Transverse colon (tissue), 4 donors: ENCODE results near the gene TRMO. TPM values are rescaled to one million over a fixed set of nuclear protein-coding genes. Genes with fewer than 3 reads are reported as not detected.

Experiments used
- DNase-seq: peaks from one replicate; pipeline ENCODE4 v3.0.0-alpha.2; 2019
- H3K27ac ChIP-seq, 4 donors: fragments of 200-600 bp; sonication (generic); 2 replicates each; pipeline ENCODE4 v1.5.1; 2016 to 2018; ENCODE audit warnings: inconsistent platforms in 4 of 4
- H3K27me3 ChIP-seq: fragments of 200-600 bp; sonication (generic); 2 replicates; pipeline ENCODE4 v1.5.1; 2017; ENCODE audit warnings: inconsistent platforms
- H3K36me3 ChIP-seq, 4 donors: fragments of 200-600 bp; sonication (generic); 2 replicates each; pipeline ENCODE4 v1.5.1; 2017 to 2019; ENCODE audit warnings: inconsistent platforms in 4 of 4
- H3K4me1 ChIP-seq, 4 donors: fragments of 200-600 bp; sonication (generic); 2 replicates each; pipeline ENCODE4 v1.5.1; 2017 to 2020; ENCODE audit warnings: inconsistent platforms in 4 of 4
- H3K4me3 ChIP-seq, 4 donors: fragments of 200-600 bp; sonication (generic); 1 replicate in 1 of 4; 2 replicates in 3 of 4; pipeline versions ENCODE4 v1.5.1 to v1.6.1; 2017 to 2019; ENCODE audit warnings: inconsistent platforms in 4 of 4
- H3K9me3 ChIP-seq, 2 donors: fragments of 200-600 bp; sonication (generic); 2 replicates each; pipeline ENCODE4 v1.5.1; 2017 to 2019; ENCODE audit warnings: inconsistent platforms in 2 of 2
- CTCF ChIP-seq, 5 experiments: fragments of 200-600 bp in 3 of 5; fragments of 450-650 bp in 2 of 5; sonication (generic) in 3 of 5; IDR thresholded peaks; 1 replicate in 2 of 5; 2 replicates in 3 of 5; pipeline ENCODE4 v1.5.1; 2016 to 2017; ENCODE audit warnings: antibody characterized with exemption in 5 of 5, inconsistent platforms in 3 of 5, mild to moderate bottlenecking in 2 of 5, moderate library complexity in 1 of 5
- EP300 ChIP-seq: sonication (generic); formaldehyde crosslinking; IDR thresholded peaks from one replicate; pipeline ENCODE4 v1.6.1; 2017; ENCODE audit warnings: antibody characterized with exemption, low read depth
- POLR2A ChIP-seq: fragments of 450-650 bp; IDR thresholded peaks from one replicate; pipeline ENCODE4 v1.6.1; 2016; ENCODE audit warnings: antibody characterized with exemption, mild to moderate bottlenecking, moderate library complexity
- POLR2AphosphoS5 ChIP-seq, 3 donors: sonication (generic); formaldehyde crosslinking; IDR thresholded peaks; one replicate each; pipeline ENCODE4 v1.6.1; 2016; ENCODE audit warnings: antibody characterized with exemption in 3 of 3
- WGBS, 2 donors: methylation state at CpG; one replicate each; pipeline ENCODE4 v1.1.5; 2018; ENCODE audit warnings: low coverage in 1 of 2; 5-methylcytosine and 5-hydroxymethylcytosine counted together
- in situ Hi-C, 4 donors: fragments of 200-750 bp; cut with MboI; loops; one replicate each; pipeline versions ENCODE4 v1.15.0 to v1.15.1; 2017; ENCODE audit warnings: low sequenced_read_pairs in 3 of 4, low pct_ligation_motif_present in 1 of 4, low pct_unique_long_range_greater_than_20kb in 1 of 4
- intact Hi-C: fragments of 100-400 bp; cut with DNase I; formaldehyde crosslinking; loops from one replicate; pipeline ENCODE4 v1.15.1; 2023; ENCODE audit warnings: low total_unique reads
- total RNA-seq, 4 donors: library from RNA; depleted of rRNA; stranded (reverse); fragments of >200 nt; gene quantifications; one replicate each; pipeline ENCODE4 v1.1.0, GENCODE V29; 2016

The TRMO gene
- total RNA-seq, 4 donors from 2014 or later: 25.6 to 37.8 (median 31.1) TPM

- WGBS, 2 donors: 92 to 96% methylated on average over 2 of the region's 2 CpGs
- Histone ChIP-seq H3K9me3 (no peaks in the 10 kb centered on the region), H3K27me3 (no peaks in the 10 kb centered on the region), H3K27ac (no peak overlapping the region), H3K4me3 (no peak overlapping the region), H3K36me3 (peaks cover 0 to 40% (median 14%) of the 10 kb centered on the region in 4 donors), H3K4me1 (peaks cover 0 to 17% (median 2%) of the 10 kb centered on the region in 4 donors)
- TF ChIP-seq EP300 (no peak), POLR2AphosphoS5 (IDR thresholded peaks at IDR 0.05) (no peak)
- DNase-seq: no peak
- intact Hi-C loops: no loop called here
- in situ Hi-C loops: loop anchor here in 3 of 4 donors (25.0 kb wide), 2 partner anchors 126 to 351 kb away; partner anchors contain the start of gene TBC1D2 (in 2 of the 3)
Observed at GRCh38 chr9:97911528-97911927, 10.8 kb downstream of the TRMO start.

- TF ChIP-seq EP300 (no peak), POLR2A (no peak), CTCF (IDR thresholded peaks at IDR 0.05) (no peak), POLR2AphosphoS5 (IDR thresholded peaks at IDR 0.05) (no peak)
- in situ Hi-C loops: loop anchor here in 3 of 4 donors (25.0 kb wide), 2 partner anchors 127 to 352 kb away; partner anchors contain the start of gene TBC1D2 (in 2 of the 3)
- peaks cover 0 to 40% (median 12%) of the 10 kb centered on the region in 4 donors for H3K36me3 ChIP-seq
Observed at GRCh38 chr9:97910357-97910756, 11.9 kb downstream of the TRMO start.

GRCh38 chr9:97908705-97909104, 13.6 kb downstream of the TRMO start:
- in situ Hi-C loops (loop anchor here in 3 of 4 donors (25.0 kb wide), 2 partner anchors 129 to 354 kb away; partner anchors contain the start of gene TBC1D2 (in 2 of the 3)), intact Hi-C loops (no loop called here)
- DNase-seq: no peak
- WGBS, 2 donors: 95 to 100% methylated on average over 1 of the region's 1 CpG
- peaks cover 0 to 45% (median 17%) of the 10 kb centered on the region in 4 donors for H3K36me3 ChIP-seq
- H3K27me3 ChIP-seq: no peaks in the 10 kb centered on the region
- H3K9me3 ChIP-seq: no peaks in the 10 kb centered on the region
- no peak for TF ChIP-seq POLR2A
- H3K27ac ChIP-seq: peak overlapping the region in 1 of 4 donors; percentile 6
- H3K4me3 ChIP-seq: no peak overlapping the region
- H3K4me1 ChIP-seq: peaks cover 0 to 29% (median 4%) of the 10 kb centered on the region in 4 donors

More at GRCh38 chr9:97910357-97910756, 11.9 kb downstream of the TRMO start:
- H3K4me1 ChIP-seq: peaks cover 0 to 29% (median 4%) of the 10 kb centered on the region in 4 donors
- 77 to 87% methylated on average over 4 to 6 of the region's 6 CpGs for WGBS, 2 donors
- H3K27me3 ChIP-seq: no peaks in the 10 kb centered on the region
- intact Hi-C loops: no loop called here
- H3K4me3 ChIP-seq: no peak overlapping the region
- H3K9me3 ChIP-seq: no peaks in the 10 kb centered on the region
- DNase-seq: no peak
- peak overlapping the region in 1 of 4 donors; percentile 6 for H3K27ac ChIP-seq

- no peaks in the 10 kb centered on the region for H3K27me3 ChIP-seq
- 82 to 91% methylated on average over 5 of the region's 5 CpGs for WGBS, 2 donors
- H3K36me3 ChIP-seq: peaks cover 0 to 35% (median 12%) of the 10 kb centered on the region in 4 donors
- no peaks in the 10 kb centered on the region for H3K9me3 ChIP-seq
- H3K27ac ChIP-seq: peak overlapping the region in 3 of 4 donors; percentile 51 to 59 (median 51)
- intact Hi-C loops (no loop called here), in situ Hi-C loops (loop anchor here in 3 of 4 donors (25.0 kb wide), 2 partner anchors 130 to 355 kb away; partner anchors contain the start of gene TBC1D2 (in 2 of the 3))
- peaks cover 0 to 29% (median 4%) of the 10 kb centered on the region in 4 donors for H3K4me1 ChIP-seq
- no peak for TF ChIP-seq POLR2A
- TF ChIP-seq CTCF (IDR thresholded peaks at IDR 0.05): no peak
- no peak for TF ChIP-seq EP300
- no peak for TF ChIP-seq POLR2AphosphoS5 (IDR thresholded peaks at IDR 0.05)
- H3K4me3 ChIP-seq: no peak overlapping the region
- no peak for DNase-seq
Observed at GRCh38 chr9:97907632-97908031, 14.7 kb downstream of the TRMO start.

GRCh38 chr9:97907046-97907445, 15.3 kb downstream of the TRMO start:
- 42% methylated on average over 3 of the region's 3 CpGs; no CpG with 5 or more reads in 1 of the 2 donors for whole genome bisulfite sequencing, 2 donors
- no peak overlapping the region for H3K4me3 ChIP-seq
- no peak for DNase-seq
- TF ChIP-seq CTCF (IDR thresholded peaks at IDR 0.05) (no peak), POLR2AphosphoS5 (IDR thresholded peaks at IDR 0.05) (no peak), POLR2A (no peak), EP300 (no peak)
- intact Hi-C loops (no loop called here), in situ Hi-C loops (loop anchor here in 3 of 4 donors (25.0 kb wide), 2 partner anchors 130 to 355 kb away; partner anchors contain the start of gene TBC1D2 (in 2 of the 3))
- H3K27me3 ChIP-seq: no peaks in the 10 kb centered on the region
- peaks cover 0 to 30% (median 11%) of the 10 kb centered on the region in 4 donors for H3K36me3 ChIP-seq
- peaks cover 0 to 29% (median 4%) of the 10 kb centered on the region in 4 donors for H3K4me1 ChIP-seq
- peak overlapping the region; percentile 51 to 59 (median 55) for H3K27ac ChIP-seq
- H3K9me3 ChIP-seq: no peaks in the 10 kb centered on the region
